Right renal pelvis (tissue), 4 donors: ENCODE data around the gene CXCR4. TPM values are rescaled to one million over a fixed set of nuclear protein-coding genes. Genes with fewer than 3 reads are reported as not detected.

Experiments
- DNase-seq, 4 donors: peaks; one replicate each; pipeline ENCODE4 v3.0.0-alpha.2; 2013; ENCODE audit warnings: low read depth in 4 of 4, low spot score in 3 of 4, missing footprints in 1 of 4
- polyA plus RNA-seq, 4 donors: library from polyadenylated mRNA; unstranded; fragments of 120-200 nt; gene quantifications; one replicate each; pipeline ENCODE4 v1.2.1, GENCODE V29; 2013; ENCODE audit not compliant: insufficient read length in 4 of 4

Gene CXCR4
- 10 to 100 TPM; 47.8 to 53.4 (median 52.7) TPM for polyA plus RNA-seq

- DNase-seq = peak in 3 of 4 donors; percentile 48 to 75 (median 67)
Measured at GRCh38 chr2:136117909-136118818, at the start of gene CXCR4. Gene CXCR4, minus strand, starts transcription at chr2:136118149. Its CDS starts 89 bp downstream, at chr2:136118060.

GRCh38 chr2:136164280-136164776, 46.4 kb upstream of the CXCR4 start:
- no peak for DNase-seq

GRCh38 chr2:136162438-136162837, 44.5 kb upstream of the CXCR4 start:
- DNase-seq = no peak

GRCh38 chr2:136156411-136156810, 38.5 kb upstream of the CXCR4 start:
- DNase-seq = no peak

- DNase-seq = no peak
Measured at GRCh38 chr2:136154384-136154783, 36.4 kb upstream of the CXCR4 start.

- no peak for DNase-seq
Measured at GRCh38 chr2:136151021-136151971, 33.3 kb upstream of the CXCR4 start.

- DNase-seq = no peak
Measured at GRCh38 chr2:136149011-136149410, 31.1 kb upstream of the CXCR4 start.

- no peak for DNase-seq
Measured at GRCh38 chr2:136146564-136146963, 28.6 kb upstream of the CXCR4 start.

GRCh38 chr2:136143603-136144451, 25.9 kb upstream of the CXCR4 start:
- DNase-seq = no peak

GRCh38 chr2:136141510-136142149, 23.7 kb upstream of the CXCR4 start:
- no peak for DNase-seq

- no peak for DNase-seq
Measured at GRCh38 chr2:136139631-136140030, 21.7 kb upstream of the CXCR4 start.

GRCh38 chr2:136137982-136138381, 20.0 kb upstream of the CXCR4 start:
- DNase-seq = no peak

- no peak for DNase-seq
Measured at GRCh38 chr2:136136931-136137330, 19.0 kb upstream of the CXCR4 start.

- no peak for DNase-seq
Measured at GRCh38 chr2:136135921-136136906, 18.3 kb upstream of the CXCR4 start.

GRCh38 chr2:136135462-136135861, 17.5 kb upstream of the CXCR4 start:
- no peak for DNase-seq

GRCh38 chr2:136134126-136134525, 16.2 kb upstream of the CXCR4 start:
- no peak for DNase-seq

GRCh38 chr2:136133586-136133985, 15.6 kb upstream of the CXCR4 start:
- no peak for DNase-seq

GRCh38 chr2:136133176-136133575, 15.2 kb upstream of the CXCR4 start:
- no peak for DNase-seq

- DNase-seq = no peak
Measured at GRCh38 chr2:136132825-136133155, 14.8 kb upstream of the CXCR4 start.
